ENCODE results near the gene ASIC2.

ASIC2 gene

DNA sequence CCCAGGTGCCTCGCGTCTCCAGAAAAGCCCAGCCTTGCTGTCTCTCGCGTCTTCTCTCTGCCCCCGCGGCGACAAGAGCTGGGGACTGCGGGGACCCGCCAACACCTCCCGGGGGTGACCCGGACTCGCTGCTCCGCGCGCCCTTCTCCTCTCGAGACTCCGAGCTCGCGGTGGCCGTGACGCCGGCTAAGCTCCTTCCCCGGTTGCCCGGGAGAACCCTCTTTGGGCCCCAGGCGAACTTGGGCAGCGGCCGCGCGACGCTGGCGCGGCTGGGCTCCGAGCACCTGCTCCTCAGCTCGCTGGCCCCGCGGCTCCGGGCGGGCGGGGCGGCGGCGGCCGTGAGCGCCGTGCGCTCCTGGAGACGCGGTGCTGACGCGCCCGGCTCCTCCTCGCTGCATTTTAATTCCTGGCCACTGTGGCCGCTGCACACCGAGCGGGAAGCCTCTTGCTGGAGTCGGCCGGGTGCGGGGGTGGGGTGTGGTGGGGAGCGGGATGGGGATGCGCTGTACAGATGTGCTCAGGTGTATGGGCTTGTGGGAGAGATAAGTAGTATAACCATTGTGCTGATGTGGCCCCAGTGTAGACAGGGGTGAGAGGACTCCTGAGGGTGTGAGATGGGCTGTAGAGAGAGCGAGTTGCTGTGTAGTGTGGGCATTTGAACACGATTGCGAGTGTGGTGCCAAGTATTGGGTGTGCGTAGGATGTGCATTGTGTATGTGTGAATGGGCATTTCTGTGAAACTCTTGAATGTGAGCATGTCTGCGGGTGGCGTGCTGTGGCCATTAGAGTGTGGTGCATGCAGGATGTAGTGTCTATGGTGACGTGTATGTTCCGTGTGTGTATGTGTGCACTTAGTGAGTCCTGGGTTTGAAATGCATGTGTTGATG is at the start of gene ASIC2:
TSS of gene ASIC2 (minus strand) at position 315 of the 887 bp plus-strand sequence.
- peak; percentile 20 for DNase-seq

DNA sequence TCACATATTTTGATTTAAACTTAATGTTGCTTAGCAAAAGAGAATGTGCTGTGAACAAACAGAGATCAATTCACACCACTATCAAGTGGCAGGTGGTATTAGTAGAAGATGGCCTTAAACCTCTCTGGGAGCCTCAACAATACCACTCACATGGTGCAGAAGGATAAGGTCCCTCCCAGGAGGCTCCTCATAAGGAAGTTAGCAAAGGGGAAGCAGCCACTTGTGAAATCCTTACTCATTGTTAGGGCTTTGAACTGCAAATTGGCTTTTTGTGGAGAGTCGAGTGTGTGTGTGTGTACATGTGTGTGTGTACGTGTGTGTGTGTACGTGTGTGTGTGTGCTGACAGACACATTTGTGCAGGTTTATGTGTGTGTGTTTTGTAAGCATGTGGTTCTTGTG is 48.9 kb upstream of the ASIC2 start:
- DNase-seq: no peak

DNA sequence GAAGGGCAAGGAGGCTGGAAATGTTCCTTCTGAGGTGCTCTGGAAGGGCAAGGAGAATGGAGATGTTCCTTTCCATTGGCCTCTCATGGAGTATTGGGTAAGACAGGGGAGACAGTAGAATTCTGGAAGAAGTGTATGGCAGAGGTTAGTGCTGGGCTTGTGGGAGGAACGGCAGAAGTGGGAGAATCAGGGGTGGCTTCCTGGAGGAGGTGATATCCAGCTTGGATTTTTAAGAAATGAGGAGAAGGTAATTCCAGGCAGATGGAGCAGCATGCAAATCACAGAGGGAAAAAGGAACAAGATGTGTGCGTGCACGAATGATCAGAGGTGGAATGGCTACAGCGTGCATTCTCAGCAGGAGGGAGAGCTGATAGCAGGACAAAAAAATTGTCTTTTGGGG is 45.1 kb upstream of the ASIC2 start:
- DNase-seq: no peak

DNA sequence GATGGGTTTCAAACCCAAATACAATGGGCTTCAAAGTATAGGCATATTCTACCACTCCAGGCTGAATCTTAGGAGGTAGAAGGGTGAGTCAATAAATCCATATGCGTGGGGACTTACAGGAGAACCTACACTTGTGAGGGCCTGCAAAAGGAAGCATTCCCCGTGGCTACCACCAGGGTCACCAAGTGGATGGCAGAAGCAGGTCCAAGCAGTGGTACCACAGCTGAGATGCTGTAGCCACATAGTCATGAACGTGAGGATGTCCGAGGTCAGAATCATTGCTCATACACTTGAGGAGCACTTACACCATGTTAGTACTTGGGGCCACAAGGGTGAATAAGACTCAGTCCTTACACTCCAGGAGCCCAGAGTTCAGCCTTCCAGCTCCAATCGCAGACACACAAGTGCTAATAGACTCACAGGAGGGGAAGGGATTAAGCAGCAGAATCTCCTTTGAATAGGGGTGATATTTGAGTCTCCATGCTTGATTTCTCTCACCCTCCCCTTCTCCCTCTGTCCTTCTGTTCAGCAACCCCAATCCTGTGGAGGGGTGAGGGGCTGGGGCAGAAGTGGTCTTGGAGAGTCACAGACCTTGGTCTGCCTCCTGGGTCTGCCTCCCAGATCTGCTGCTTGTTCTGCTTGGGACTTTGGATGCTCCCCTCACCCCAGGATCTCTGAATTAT is 42.5 kb upstream of the ASIC2 start:
- DNase-seq: no peak

DNA sequence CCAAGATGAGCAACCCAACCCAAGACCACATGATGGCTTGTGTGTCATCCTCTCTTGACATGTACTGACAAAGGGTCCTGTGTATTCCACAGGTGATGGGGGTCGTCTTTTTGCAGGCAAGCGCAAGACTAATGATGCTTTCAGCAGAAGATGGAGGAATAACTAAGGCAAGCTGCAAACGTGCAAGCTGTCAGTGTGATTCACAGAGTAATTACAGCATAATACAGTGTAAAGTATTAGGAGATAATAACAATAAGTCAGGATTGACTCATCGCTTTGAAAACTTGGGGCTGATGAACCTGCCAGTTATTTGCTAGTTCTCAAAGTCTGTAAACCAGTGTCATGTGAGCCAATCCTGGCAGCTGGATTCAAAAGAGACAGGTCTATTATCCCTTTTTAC is 41.6 kb upstream of the ASIC2 start:
- no peak for DNase-seq

DNA sequence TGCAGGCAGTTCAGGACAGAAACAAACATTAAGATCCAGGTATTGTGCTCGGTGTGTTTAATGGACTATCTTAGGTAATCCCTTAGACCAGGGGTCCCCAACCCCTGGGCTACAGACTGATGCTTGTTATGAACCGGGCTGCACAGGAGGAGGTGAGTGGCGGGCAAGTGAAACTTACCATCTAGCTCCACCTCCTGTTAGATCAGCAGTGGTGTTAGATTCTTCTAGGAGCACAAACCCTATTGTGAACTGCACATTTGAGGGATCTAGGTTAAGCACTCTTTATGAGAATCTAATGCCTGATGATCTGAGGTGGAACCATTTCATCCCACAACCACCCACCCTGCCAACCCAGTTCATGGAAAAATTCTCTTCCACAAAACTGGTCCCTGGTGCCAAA is 37.8 kb upstream of the ASIC2 start:
- DNase-seq: no peak

DNA sequence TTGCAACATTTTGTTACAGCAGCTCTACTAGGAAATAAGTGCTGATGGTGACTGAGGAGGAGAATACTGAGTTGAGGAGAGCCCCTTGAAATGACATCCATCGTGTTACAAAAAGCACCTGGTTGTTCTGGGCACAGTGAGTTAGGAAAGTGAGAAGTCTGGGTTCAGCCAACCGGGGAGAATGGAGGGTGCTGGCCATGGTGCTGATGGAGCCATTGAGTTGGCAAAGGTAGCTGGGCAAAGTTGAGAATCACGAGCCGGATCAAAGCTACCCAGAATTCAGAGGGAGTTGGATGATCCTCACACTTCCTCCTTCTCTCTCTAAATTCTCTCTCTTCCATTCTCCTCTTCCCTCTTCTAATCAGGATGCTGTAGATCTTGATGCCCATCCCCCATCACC is 35.0 kb upstream of the ASIC2 start:
- no peak for DNase-seq

DNA sequence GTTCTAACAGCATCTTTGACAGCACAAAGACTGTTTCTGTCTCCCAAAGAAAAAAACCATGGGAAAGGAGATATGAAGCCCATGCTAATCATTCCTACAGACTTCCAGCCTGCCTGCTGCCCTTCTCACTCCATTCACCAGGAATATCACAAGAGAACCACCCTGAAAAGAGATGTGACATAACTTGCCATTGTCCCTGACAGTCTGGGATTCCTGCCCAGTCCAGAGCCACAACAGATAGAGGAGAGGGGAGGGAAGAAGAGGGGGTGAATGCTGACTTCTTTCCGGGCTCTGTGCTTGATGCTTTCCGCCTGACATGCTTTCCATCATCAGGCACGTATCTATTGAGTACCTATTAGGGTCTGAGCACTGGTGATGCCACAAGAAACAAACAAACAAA is 31.6 kb upstream of the ASIC2 start:
- no peak for DNase-seq

DNA sequence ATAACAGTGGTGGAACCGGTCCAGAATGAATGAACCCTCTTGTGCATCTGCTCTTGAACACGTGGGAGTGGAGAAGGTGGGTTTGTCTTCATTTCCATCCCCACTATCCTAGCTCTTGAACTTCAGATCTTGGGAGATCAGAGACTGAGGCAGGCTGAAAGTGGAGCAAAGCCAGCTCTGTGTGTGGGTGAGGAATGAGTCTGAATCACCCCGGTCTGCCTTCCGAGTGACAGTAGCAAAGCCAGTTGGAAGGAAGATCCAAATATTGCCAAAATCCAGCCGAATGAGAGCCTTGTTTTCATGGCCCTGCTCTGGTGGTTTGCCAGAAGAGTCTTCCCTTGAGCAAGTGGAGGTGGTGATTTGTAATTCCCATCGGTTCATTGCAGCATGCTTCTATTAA is 29.0 kb upstream of the ASIC2 start:
- DNase-seq: no peak

DNA sequence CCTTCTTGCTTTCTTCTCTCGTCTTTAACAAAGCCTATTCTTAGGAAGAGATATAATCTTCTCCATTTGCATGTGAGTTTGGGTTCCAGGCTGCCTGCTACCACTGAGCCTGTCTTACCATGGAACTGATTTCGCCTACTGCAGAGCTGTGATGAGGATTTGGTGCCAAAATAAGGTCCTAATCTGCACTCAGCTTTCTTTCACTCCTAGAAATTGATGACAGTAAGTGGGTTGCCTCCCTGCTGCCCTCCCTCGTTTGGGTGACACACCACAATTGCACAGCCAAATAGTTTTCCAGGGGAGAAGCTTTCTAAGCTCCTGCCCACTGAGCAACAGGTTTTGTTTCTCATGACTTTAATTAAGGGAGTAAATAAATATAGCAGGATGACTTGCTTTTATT is 25.1 kb upstream of the ASIC2 start:
- no peak for DNase-seq

DNA sequence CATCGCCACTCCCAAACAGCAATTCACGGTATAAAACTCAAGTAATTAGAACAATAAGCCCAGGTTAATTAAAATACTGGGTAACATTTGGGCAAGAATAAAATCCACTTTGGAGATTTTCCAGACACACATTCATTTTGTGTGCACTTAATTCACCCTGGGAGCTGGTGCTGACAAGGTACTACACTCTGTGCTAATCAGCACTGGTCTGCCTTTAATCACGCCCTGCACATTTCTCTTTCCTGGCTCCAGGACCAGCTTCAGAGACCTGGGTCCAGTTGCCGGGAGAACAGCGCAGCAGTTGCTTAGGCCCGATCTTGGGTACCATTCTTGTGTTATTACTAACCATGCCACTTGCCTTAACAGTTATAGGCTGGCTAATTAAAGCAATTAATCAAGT is 23.7 kb upstream of the ASIC2 start:
- DNase-seq: no peak

DNA sequence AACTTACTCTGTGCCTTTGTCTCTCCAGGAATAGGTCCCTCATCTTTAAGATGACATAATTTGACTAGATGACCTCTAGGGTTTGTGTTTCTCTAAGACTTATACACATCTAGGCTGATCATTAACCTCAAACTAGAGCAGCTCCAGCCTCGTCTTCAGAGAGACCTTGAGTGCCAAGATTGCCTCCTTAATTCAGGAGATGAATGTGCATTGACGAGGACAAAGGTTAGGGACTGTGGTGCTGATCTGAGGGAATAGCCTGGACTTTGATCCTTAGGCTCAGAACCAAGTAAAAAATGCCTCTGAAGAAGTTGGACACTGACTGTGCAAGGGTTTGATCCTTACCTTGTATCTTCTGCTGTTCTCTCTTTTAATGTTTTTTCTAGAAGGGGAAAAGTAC is 17.2 kb upstream of the ASIC2 start:
- no peak for DNase-seq

DNA sequence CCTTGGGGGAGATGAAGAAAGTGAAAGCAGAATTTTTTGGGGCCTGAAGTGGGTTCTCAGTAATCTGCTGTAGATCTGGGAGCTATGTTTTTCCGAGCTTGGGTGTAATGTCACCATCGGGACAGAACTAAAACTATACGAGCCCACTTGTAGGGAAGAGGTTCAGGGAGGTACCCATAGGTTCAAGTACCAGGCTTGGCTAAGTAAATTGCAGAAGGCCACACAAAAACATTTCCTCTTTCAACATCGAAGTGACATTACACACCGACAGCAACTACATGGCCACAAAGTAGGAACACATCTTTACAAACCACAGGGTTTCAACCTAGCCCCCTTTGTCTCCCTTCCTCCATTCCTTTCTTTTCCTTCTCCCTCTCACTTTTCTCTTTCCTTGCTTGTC is 10.2 kb upstream of the ASIC2 start:
- no peak for DNase-seq

DNA sequence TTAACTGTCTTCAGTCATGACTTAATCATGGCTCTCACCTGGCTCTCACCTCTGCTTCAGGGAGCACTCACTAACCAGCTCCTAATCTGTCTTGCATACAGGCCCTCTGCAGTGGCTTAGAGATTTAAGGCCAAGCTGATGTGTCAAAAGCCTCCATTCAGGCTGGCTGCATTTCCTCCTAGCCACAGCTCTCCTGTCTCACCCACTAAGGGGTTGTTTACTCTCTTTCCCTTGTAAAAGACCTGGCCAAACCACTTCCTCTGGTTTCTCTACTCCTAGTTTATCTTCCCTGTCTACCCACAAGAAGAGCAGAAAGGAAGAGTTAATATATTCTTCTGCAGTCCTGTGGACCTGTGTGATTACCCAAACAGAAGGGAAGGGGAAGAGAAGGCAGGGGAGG is 9.3 kb upstream of the ASIC2 start:
- DNase-seq: no peak

DNA sequence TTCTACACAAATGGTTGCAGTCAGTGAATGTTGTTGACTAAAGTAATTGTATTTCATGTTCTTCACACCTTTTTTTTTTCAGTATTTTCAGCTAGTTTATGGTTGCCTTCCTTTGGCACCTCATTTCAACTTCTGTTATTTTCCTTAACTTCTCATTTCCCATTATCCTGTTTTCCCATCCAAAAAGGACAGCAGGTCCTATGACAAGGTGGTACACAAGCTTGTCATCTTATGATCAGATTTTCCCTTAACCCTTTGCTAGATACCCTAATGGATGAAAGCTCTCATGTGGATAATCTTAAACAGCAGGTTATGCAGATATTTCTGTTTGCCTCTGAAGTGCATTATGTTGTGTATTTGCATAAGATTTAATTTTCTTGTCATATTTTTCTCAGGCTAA is 7.1 kb upstream of the ASIC2 start:
- DNase-seq: no peak

DNA sequence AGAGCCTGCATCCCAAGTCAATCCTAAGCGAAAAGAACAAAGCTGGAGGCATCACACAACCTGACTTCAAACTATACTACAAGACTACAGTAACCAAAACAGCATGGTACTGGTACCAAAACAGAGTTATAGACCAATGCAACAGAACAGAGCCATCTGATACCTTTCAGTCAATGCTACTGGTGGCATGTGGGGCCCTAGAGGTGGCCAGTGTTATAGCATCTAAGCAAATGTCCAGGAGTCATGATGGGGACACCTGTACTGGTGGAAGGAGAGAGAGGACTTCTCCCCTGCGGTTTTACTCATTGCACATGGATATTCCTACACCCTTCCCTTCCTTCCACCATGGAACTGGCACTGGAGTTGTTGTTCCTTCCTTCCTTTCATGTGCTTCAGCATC is 6.0 kb upstream of the ASIC2 start:
- DNase-seq: no peak

DNA sequence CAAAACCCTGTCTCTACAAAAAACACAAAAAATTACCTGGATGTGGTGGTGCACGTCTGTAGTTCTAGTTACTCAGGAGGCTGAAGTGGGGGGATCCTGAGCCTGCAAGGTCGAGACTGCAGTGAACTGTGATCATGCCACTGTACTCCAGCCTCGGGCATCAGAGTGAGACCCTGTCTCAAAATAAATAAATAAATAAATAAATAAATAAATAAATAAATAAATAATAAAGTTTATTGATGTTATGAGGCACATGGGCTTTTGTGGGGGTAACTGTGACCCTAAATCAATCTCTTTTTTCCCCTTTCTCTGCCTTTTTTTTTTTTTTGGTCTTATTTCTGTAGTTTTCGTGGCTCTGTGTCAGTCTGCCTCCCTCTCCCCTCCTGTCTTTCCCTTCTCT is 4.5 kb upstream of the ASIC2 start:
- no peak for DNase-seq

DNA sequence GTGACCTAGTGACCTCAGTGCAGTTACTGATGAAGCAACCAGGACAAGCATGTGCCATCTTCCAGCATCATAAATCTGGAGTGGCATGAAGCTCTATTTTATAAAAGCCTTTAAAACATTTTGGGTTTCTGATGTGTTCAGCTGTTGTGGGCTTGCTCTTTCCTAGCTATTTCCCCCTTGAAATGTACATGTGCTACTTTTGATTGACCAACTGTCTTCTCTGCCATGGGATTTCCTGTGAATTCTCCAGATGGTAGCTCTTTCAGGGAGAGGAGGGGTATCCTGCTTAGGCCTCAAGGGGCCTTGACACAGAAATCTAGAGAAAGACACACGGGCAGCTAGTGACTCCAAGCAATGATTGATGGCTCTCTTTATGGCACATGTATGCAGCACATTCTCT is 1.9 kb upstream of the ASIC2 start:
- DNase-seq: no peak

DNA sequence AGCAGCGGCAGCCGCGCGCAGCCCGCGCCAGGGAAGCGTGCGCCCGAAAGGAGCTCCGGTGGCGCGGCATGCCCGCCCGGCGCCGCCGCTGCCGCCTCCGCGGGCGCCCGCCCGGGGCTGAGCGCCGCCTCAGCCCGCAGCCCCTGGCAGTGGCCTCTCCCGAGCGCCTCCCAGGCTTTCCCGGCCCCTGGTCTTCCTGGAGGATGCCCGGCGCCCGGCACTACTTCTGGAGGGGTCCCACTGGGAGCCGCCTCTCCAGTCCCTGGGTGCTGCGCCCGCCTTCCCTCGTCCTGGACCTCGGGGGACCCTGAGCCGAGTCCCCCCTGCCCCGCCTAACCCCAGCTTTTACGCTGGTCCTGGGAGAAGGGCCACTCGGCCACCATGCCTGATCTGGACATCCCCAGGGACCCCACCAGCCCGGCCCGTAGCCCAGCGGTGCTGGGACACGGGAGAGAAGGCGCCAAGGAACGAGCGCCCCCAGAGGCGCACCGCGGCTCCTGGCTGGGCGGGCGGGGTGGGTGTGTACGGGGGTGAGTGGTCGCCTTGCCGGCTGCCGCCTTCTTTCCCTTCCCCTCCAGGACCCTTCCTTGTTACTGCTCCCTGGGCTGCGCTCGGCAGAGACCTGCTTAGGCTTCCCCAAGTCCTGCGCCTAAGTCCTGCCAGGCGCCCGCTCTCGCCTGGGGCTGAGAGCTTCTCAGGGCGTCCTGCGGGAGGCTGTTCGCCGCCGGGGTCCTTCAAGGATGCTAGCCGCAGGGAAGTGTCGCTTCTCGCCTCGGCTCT is 704 bp downstream of the ASIC2 start:
- no peak for DNase-seq

DNA sequence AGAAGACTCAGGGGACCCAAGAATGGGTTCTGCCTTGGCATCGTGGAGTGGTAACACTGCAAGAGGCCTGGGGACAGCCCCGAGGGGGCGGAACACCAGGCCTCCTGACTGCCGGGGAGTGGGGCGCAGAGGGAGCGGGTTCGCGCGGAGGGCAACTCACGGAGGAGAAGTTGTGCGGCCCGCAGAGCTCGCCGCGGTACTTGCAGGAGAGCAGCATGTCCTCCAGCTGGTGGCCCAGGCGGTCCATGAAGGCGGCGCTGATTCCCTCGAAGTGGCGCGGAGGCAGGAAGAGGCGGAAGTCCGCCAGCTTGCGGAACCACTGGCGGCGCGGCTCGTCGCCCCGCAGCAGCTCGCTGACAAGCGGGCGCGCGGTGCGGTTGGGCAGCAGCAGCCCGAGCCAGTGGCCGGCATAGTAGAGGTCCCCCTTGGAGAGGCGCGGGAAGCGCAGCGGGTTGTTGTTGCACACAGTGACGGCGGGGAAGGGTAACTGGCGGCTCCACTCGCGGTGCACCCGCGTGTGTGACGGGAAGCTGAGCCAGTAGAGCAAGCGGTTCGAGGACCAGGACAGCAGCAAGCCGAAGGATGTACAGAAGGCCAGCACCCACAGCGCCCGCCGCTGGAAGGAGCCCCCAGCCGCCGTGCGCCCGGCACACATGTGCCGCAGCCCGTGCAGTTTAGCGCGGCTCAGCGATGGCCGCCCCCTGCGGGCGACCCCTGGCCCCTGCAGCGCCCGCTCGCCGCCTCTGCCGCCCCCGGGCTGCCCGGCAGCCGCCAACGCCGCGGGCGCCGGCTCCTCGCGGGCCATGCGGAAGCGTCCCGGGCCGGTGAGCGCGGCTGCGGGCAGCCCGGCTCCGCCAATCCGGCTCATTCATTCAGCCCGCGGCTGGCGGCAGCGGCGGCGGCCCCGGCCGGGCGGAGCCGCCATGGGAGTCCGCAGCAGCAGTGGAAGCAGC is 1.6 kb downstream of the ASIC2 start:
- DNase-seq: peak; percentile 21

DNA sequence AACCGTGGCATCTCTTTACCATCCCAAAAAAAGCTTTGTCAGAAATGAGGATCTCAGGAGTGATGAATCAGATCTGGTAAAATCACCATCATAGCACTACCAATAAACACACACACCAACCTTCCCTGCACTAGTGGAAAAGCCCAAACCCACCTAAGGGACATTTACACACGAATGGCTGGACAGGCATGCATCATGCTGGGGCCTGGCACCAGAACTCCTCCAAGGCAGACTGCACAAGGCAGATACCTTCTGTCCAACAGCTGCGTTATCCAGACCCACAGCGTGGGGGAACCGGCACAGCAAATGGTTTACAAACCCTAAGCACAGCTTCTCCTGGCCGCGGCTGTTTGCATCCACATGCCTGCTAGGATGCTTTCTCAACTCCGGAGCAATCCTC is 2.8 kb downstream of the ASIC2 start:
- no peak for DNase-seq

DNA sequence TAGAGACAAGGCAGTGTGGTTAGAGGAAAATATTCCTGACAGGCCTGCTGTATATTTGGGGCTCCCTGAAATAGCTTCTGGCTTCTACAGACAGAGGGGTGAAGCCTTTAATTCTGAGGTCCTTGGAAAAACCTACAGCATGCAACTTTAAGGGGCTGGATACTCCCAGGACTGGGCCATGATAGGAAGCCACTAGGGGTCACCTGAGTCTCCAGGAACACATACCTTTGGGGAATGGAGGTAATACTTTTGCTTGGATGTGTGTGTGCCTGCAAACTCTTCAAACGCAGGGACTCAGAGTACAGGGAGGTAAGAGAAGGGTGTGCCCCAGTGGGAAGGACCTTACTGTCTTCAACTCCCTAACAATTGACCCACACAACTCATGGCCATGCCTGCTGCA is 4.1 kb downstream of the ASIC2 start:
- no peak for DNase-seq
